Lower leg skin (tissue), 4 donors: ENCODE data around the gene APEH. TPM values are rescaled to one million over a fixed set of nuclear protein-coding genes. Genes with fewer than 3 reads are reported as not detected.
"Not testable (repeated sequence)": the region's sequence is repeated elsewhere in the genome, so short reads cannot be mapped to it uniquely, and the experiment has no call there.

ENCODE experiments used
- DNase-seq, 2 donors: peaks; one replicate each; pipeline ENCODE4 v3.0.0-alpha.2; 2019; ENCODE audit warnings: low spot score in 2 of 2
- H3K4me3 ChIP-seq: fragments of 200-600 bp; sonication (generic); 2 replicates; pipeline ENCODE4 v1.5.1; 2017; ENCODE audit warnings: mild to moderate bottlenecking, low read depth; ENCODE audit not compliant: poor library complexity, severe bottlenecking
- CTCF ChIP-seq, 3 donors: fragments of 450-650 bp; IDR thresholded peaks; one replicate each; pipeline ENCODE4 v1.5.1; 2016; ENCODE audit warnings: antibody characterized with exemption in 3 of 3, mild to moderate bottlenecking in 3 of 3, moderate library complexity in 2 of 3
- POLR2A ChIP-seq, 2 donors: fragments of 450-650 bp; IDR thresholded peaks; one replicate each; pipeline ENCODE4 v1.6.1; 2016 to 2017; ENCODE audit warnings: antibody characterized with exemption in 2 of 2, mild to moderate bottlenecking in 1 of 2, moderate library complexity in 1 of 2
- WGBS, 2 donors: methylation state at CpG; one replicate each; pipeline ENCODE4 v1.1.5; 2018; 5-methylcytosine and 5-hydroxymethylcytosine counted together
- intact Hi-C: fragments of 100-400 bp; cut with DNase I; formaldehyde crosslinking; loops from one replicate; pipeline ENCODE4 v1.15.0; 2023; ENCODE audit warnings: low total_unique reads
- total RNA-seq, 4 donors: library from RNA; depleted of rRNA; stranded (reverse); fragments of >200 nt; gene quantifications; one replicate each; pipeline ENCODE4 v1.1.0, GENCODE V29; 2016

The APEH gene
- total RNA-seq, 4 donors from 2014 or later: 73.8 to 92.4 (median 83.1) TPM

GRCh38 chr3:49686769-49687423 is 12.7 kb downstream of the APEH start:
- peak in 1 of 2 donors; percentile 44 for DNase-seq
- H3K4me3 ChIP-seq, intact Hi-C loops: not testable (repeated sequence)
- WGBS, 2 donors: 16 to 42% methylated on average over 11 to 37 of the region's 44 CpGs

DNA sequence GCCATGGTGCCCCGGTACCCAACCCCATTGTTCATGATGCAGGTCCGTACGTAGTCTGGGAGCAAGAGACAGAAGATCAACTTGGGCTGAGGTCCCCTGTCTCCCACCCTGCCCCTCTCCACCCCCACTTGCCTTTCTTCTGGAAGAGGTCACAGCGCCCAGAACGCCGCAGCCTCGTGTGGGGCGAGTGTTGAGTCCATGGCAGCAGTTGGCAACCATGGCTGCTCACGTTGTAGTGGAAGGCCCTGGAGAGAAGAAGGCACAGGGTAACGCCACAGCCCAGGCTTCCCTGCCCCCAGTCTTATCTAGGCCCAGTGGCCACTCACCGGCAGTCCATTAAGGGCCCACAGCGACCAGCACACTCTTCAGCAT is 13.3 kb downstream of the APEH start:
- not testable (repeated sequence) for DNase-seq
- 84 to 90% methylated on average over 12 of the region's 12 CpGs for WGBS, 2 donors

GRCh38 chr3:49688338-49689045 is 14.3 kb downstream of the APEH start:
- intact Hi-C loops, DNase-seq: not testable (repeated sequence)
- WGBS, 2 donors: 58 to 69% methylated on average over 7 of the region's 7 CpGs
- peak overlapping the region; percentile 87 for H3K4me3 ChIP-seq

More for the DNA sequence above, 13.3 kb downstream of the APEH start:
- intact Hi-C loops, H3K4me3 ChIP-seq: not testable (repeated sequence)

GRCh38 chr3:49689046-49689907 is 15.1 kb downstream of the APEH start, which contains the start of the genes MST1 and RNF123:
Gene MST1 (minus strand): TSS chr3:49689474. CDS start chr3:49688691, 783 bp downstream.
Gene RNF123 (plus strand): TSS chr3:49689557. CDS start chr3:49691166, 1,609 bp downstream.
- H3K4me3 ChIP-seq: peak within 1 kb of the TSS; percentile 87
- intact Hi-C loops: no loop called here
- peak; percentile 76 to 97 for DNase-seq
- no peak for TF ChIP-seq POLR2A (IDR thresholded peaks at IDR 0.05)
- TF ChIP-seq CTCF (IDR thresholded peaks at IDR 0.05): no peak
- WGBS, 2 donors: 1% methylated on average over 47 to 51 of the region's 66 CpGs

DNA sequence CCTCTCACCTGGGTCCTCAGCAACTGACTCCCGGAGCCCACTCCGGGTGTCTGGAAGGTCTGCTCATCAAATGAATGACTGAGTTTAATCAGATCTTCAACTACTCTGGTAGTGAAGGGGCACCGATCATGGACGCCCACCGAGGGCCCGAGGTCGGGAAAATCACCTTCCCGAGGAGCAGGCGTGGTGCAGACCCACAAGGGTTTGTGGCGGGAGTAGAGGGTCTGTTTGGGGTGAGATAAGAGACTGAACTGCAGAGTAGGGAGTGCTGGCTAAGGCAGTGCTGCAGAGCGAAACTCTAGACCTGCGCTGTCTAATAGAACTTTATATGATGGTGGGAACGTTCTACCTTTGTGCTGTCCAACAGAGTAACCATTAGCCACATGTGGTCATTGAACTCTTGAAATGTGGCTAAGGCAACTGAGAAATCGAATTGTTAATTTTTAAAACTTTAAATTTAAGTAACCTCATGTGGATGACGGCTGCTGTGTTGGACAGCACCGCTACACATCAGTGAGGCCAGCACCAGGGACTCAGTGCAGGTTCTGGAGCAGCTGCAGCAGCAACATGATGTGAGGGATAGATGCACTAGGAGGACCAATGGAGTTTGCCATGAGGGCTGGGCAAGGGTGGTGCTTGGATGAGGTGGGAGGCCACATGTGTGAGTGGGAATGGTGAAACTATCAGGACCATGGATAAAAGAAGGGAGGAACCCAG is 15.9 kb downstream of the APEH start:
- DNase-seq, intact Hi-C loops: not testable (repeated sequence)
- H3K4me3 ChIP-seq: peak overlapping the region; percentile 87
- WGBS, 2 donors: 9% methylated on average over 16 of the region's 16 CpGs

GRCh38 chr3:49690856-49691255 is 16.7 kb downstream of the APEH start:
- DNase-seq, intact Hi-C loops, H3K4me3 ChIP-seq: not testable (repeated sequence)
- 89 to 90% methylated on average over 2 to 3 of the region's 3 CpGs for WGBS, 2 donors

GRCh38 chr3:49691481-49691880 is 17.3 kb downstream of the APEH start:
- 74 to 100% methylated on average over 3 of the region's 3 CpGs for WGBS, 2 donors
- intact Hi-C loops: not testable (repeated sequence)

DNA sequence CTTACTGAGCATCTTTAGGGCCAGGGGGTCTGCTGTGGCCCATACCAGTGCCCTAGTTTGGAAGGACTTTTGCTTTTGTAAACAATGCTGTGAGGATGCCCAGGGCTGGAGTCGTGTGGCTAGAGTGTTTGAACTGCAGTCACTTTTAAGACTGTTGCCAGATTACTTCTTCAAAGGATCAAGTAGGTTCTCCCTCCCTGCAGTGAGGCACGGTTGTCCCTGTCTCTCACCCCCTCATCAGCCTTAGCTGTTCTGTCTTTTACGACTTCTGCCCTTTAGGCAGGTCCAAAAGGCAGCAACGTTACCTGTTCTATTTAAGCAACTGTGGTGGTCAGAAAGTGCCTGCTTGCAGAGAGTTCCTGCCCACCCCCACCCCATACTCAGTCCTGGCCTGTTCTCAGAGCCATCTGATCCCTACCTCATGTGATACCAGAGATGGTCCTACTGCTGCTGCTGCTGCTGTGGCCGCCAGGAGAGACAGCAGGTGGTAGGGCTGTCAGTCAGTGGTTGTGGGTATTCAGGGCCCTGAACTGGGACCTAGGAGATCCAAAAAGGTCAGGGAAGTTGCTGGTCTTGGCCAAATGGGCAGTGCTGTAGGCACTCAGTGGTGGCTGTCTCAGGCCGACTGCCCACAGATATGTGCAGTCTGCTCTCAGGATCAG is 20.4 kb downstream of the APEH start:
- 66 to 74% methylated on average over 6 of the region's 6 CpGs for WGBS, 2 donors
- DNase-seq, intact Hi-C loops, H3K4me3 ChIP-seq: not testable (repeated sequence)

More at GRCh38 chr3:49691481-49691880, 17.3 kb downstream of the APEH start:
- DNase-seq, H3K4me3 ChIP-seq: not testable (repeated sequence)

GRCh38 chr3:49695350-49696015 is 21.3 kb downstream of the APEH start:
- 89% methylated on average over 3 to 4 of the region's 4 CpGs for WGBS, 2 donors
- intact Hi-C loops, DNase-seq, H3K4me3 ChIP-seq: not testable (repeated sequence)
